Loucy (cell line): ENCODE measurements around the gene MAN2A1.
A peak's percentile ranks its signal among the peaks of the same experiment; 100 is the strongest.

Experiments used
- H2AFZ ChIP-seq: fragments of 200-600 bp; sonication (generic); 2 replicates; pipeline ENCODE4 v1.6.0; 2016; ENCODE audit warnings: antibody characterized with exemption, mild to moderate bottlenecking, low read length, moderate library complexity
- H3F3A ChIP-seq: fragments of 200-600 bp; 2 replicates; pipeline ENCODE4 v1.6.0; 2016; ENCODE audit warnings: antibody characterized with exemption, low read depth, mild to moderate bottlenecking
- H3K27me3 ChIP-seq: fragments of 200-600 bp; sonication (generic); 2 replicates; pipeline ENCODE4 v1.6.1; 2014; ENCODE audit warnings: low read length, mild to moderate bottlenecking; ENCODE audit not compliant: insufficient read depth, poor library complexity, severe bottlenecking
- H3K36me3 ChIP-seq: fragments of 200-600 bp; sonication (generic); 2 replicates; pipeline ENCODE4 v1.6.1; 2016; ENCODE audit warnings: low read length; ENCODE audit not compliant: insufficient read depth
- H3K4me1 ChIP-seq: fragments of 200-600 bp; sonication (generic); 2 replicates; pipeline ENCODE4 v1.5.1; 2014; ENCODE audit warnings: low read length, mild to moderate bottlenecking; ENCODE audit not compliant: insufficient read depth, poor library complexity, severe bottlenecking
- H3K4me2 ChIP-seq: fragments of 200-600 bp; sonication (generic); 2 replicates; pipeline ENCODE4 v1.6.0; 2014; ENCODE audit warnings: antibody characterized with exemption, low read length, low read depth, mild to moderate bottlenecking; ENCODE audit not compliant: poor library complexity, severe bottlenecking
- H3K4me3 ChIP-seq: fragments of 200-600 bp; sonication (generic); 2 replicates; pipeline ENCODE4 v1.5.1; 2014; ENCODE audit warnings: low read length, mild to moderate bottlenecking, mixed read lengths; ENCODE audit not compliant: poor library complexity, severe bottlenecking
- H3K79me2 ChIP-seq: fragments of 200-600 bp; sonication (generic); 2 replicates; pipeline ENCODE4 v1.6.1; 2014; ENCODE audit warnings: low read length; ENCODE audit not compliant: insufficient read depth
- H3K9ac ChIP-seq: fragments of 200-600 bp; sonication (generic); 2 replicates; pipeline ENCODE4 v1.6.0; 2014; ENCODE audit warnings: mild to moderate bottlenecking, low read depth, low read length, moderate library complexity; ENCODE audit not compliant: poor library complexity, severe bottlenecking
- H3K9me2 ChIP-seq: fragments of 200-600 bp; sonication (generic); replicated peaks from 2 replicates; pipeline ENCODE4 v1.6.1; 2016; ENCODE audit warnings: low read depth, low read length, mixed read lengths
- H3K9me3 ChIP-seq: fragments of 200-600 bp; sonication (generic); 2 replicates; pipeline ENCODE4 v1.6.1; 2014; ENCODE audit warnings: mild to moderate bottlenecking, antibody characterized with exemption, low read length, low read depth; ENCODE audit not compliant: insufficient read depth
- H4K20me1 ChIP-seq: fragments of 200-600 bp; sonication (generic); 2 replicates; pipeline ENCODE4 v1.6.0; 2014; ENCODE audit warnings: antibody characterized with exemption, low read length, mild to moderate bottlenecking; ENCODE audit not compliant: insufficient read depth, poor library complexity, severe bottlenecking
- CTCF ChIP-seq: fragments of 200-600 bp; sonication (generic); conservative IDR thresholded peaks from 2 replicates; pipeline ENCODE4 v1.5.1; 2014; ENCODE audit warnings: mild to moderate bottlenecking, antibody characterized with exemption, low read length
- EZH2phosphoT487 ChIP-seq: fragments of 200-600 bp; IDR thresholded peaks from 2 replicates; pipeline ENCODE4 v1.6.1; 2018; ENCODE audit warnings: antibody characterized with exemption, mild to moderate bottlenecking, moderate library complexity, borderline replicate concordance

The MAN2A1 gene

GRCh38 chr5:109689740-109690241, at the start of gene MAN2A1:
Gene MAN2A1 (plus strand): TSS chr5:109689927. CDS start chr5:109690418, 491 bp downstream.
- peaks cover 47% of the 10 kb centered on the region for H3K79me2 ChIP-seq
- no peaks in the 10 kb centered on the region for H3K9me2 ChIP-seq
- H3K4me2 ChIP-seq = peak within 1 kb of the TSS; percentile 93
- H3K9me3 ChIP-seq = no peaks in the 10 kb centered on the region
- peak within 1 kb of the TSS; percentile 97 for H2AFZ ChIP-seq
- peaks cover 13% of the 10 kb centered on the region for H3K4me1 ChIP-seq
- TF ChIP-seq EZH2phosphoT487 (no peak), CTCF (no peak)
- peak within 1 kb of the TSS; percentile 90 for H3K4me3 ChIP-seq
- no peaks in the 10 kb centered on the region for H3K36me3 ChIP-seq
- peaks cover 34% of the 10 kb centered on the region for H4K20me1 ChIP-seq
- H3K27me3 ChIP-seq = no peaks in the 10 kb centered on the region
- peak within 1 kb of the TSS; percentile 87 for H3K9ac ChIP-seq
- no peaks in the 10 kb centered on the region for H3F3A ChIP-seq

GRCh38 chr5:109640976-109641375, 48.8 kb upstream of the MAN2A1 start:
- Histone ChIP-seq H2AFZ (no peak overlapping the region), H3K79me2 (no peaks in the 10 kb centered on the region), H4K20me1 (no peaks in the 10 kb centered on the region), H3K4me2 (no peak overlapping the region), H3K9me2 (no peaks in the 10 kb centered on the region), H3K4me3 (no peak overlapping the region), H3K27me3 (no peaks in the 10 kb centered on the region), H3K4me1 (no peaks in the 10 kb centered on the region), H3F3A (no peaks in the 10 kb centered on the region), H3K9ac (no peak overlapping the region), H3K36me3 (no peaks in the 10 kb centered on the region), H3K9me3 (no peaks in the 10 kb centered on the region)
- TF ChIP-seq EZH2phosphoT487 (no peak), CTCF (no peak)

- Histone ChIP-seq H3F3A (no peaks in the 10 kb centered on the region), H3K79me2 (no peaks in the 10 kb centered on the region), H3K4me2 (no peak overlapping the region), H3K9me2 (no peaks in the 10 kb centered on the region), H2AFZ (peak overlapping the region; percentile 67), H3K9me3 (no peaks in the 10 kb centered on the region), H3K4me3 (no peak overlapping the region), H3K36me3 (no peaks in the 10 kb centered on the region), H4K20me1 (no peaks in the 10 kb centered on the region), H3K9ac (no peak overlapping the region), H3K27me3 (no peaks in the 10 kb centered on the region), H3K4me1 (no peaks in the 10 kb centered on the region)
- TF ChIP-seq EZH2phosphoT487 (no peak), CTCF (no peak)
These were observed 45.9 kb upstream of the MAN2A1 start for GRCh38 chr5:109643791-109644350.
